IPS-18a (cell line): ENCODE results near the gene LIN28B.

ENCODE experiments used
- H3K27ac ChIP-seq: one replicate; pipeline ENCODE4 v1.5.1; 2013; ENCODE audit warnings: low read length
- H3K27me3 ChIP-seq: one replicate; pipeline ENCODE4 v1.6.1; 2013; ENCODE audit warnings: mild to moderate bottlenecking, low read length; ENCODE audit not compliant: control insufficient read depth, insufficient read depth
- H3K36me3 ChIP-seq: one replicate; pipeline ENCODE4 v1.6.1; 2013; ENCODE audit warnings: low read depth, low read length; ENCODE audit not compliant: control insufficient read depth
- H3K4me1 ChIP-seq: one replicate; pipeline ENCODE4 v1.6.1; 2013; ENCODE audit warnings: low read depth, low read length; ENCODE audit not compliant: control insufficient read depth
- H3K4me3 ChIP-seq: one replicate; pipeline ENCODE4 v1.5.1; 2013; ENCODE audit warnings: low read length
- H3K9ac ChIP-seq: one replicate; pipeline ENCODE4 v1.6.1; 2013; ENCODE audit warnings: mild to moderate bottlenecking, low read length, moderate library complexity
- H3K9me3 ChIP-seq: one replicate; pipeline ENCODE4 v1.6.1; 2013; ENCODE audit warnings: low read depth, low read length; ENCODE audit not compliant: control insufficient read depth

Gene LIN28B

DNA sequence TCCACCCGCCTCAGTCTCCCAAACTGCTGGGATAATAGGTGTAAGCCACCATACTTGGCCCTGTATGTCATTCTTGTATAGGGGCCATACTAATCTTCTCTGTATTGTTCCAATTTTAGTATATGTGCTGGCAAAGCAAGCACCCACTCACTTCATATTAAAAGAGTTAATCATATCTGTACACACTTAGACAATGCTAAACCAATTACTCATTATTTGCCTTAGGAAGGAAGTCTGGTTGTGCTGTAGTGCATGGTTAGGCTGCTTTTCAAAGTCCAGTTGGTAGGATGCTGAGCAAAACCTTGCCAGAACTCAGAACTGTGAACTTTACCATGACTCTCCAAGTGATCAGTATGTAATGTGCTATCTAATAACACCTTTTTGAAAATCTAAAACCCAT lies 88.6 kb downstream of the LIN28B start:
- no peak overlapping the region for H3K4me3 ChIP-seq
- H3K27ac ChIP-seq, result no peak overlapping the region
- no peaks in the 10 kb centered on the region for H3K4me1 ChIP-seq
- no peaks in the 10 kb centered on the region for H3K9me3 ChIP-seq
- H3K36me3 ChIP-seq, result no peaks in the 10 kb centered on the region
- no peak overlapping the region for H3K9ac ChIP-seq
- no peaks in the 10 kb centered on the region for H3K27me3 ChIP-seq

DNA sequence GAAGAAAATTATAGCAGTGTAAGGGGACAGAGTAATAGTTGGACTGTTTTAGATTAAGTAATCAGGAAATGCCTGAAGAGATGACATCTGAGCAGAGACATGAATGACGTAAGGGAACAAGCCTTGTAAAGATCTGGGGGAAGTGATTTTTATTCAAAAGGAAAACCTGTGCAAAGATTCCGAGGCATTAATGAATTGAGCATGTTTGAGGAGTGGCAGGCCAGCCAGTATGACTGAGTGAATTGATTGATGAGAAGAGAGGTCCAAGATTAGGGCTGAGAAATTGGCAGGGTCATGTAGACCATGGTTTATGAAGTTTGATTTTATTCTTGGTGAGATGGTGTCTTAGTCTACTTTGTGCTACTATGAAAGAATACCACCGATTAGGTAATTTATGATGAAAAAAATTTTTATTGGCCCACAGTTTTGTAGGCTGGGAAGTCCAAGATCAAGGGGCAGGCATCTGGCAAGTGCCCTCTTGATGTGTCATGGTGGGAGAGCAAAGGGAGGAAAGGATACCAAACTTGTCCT lies 95.1 kb downstream of the LIN28B start:
- H3K27ac ChIP-seq, result no peak overlapping the region
- H3K4me3 ChIP-seq, result no peak overlapping the region
- no peak overlapping the region for H3K9ac ChIP-seq
- H3K36me3 ChIP-seq, result no peaks in the 10 kb centered on the region
- H3K4me1 ChIP-seq, result peaks cover 3% of the 10 kb centered on the region
- H3K9me3 ChIP-seq, result no peaks in the 10 kb centered on the region
- H3K27me3 ChIP-seq, result no peaks in the 10 kb centered on the region

DNA sequence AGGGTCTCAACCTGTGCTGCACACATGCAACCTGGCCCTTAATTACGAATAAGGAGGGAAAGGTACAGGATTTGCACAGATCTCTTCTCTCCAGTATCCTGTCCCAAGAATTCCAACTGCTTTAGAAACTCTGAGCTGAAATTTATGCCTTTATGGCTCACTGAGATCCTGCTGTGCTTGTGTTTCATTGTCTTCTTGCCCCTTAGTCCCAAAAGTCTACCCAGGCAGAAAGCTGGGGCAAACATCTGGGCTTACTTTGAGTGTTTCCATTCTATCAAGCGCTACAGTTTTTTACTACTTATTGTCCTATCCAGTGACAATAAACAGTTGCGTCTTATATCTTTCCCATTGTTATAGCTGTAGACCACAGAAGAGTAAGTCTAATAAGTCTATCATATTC lies 99.7 kb downstream of the LIN28B start:
- Histone ChIP-seq H3K27ac (no peak overlapping the region), H3K4me1 (peaks cover 4% of the 10 kb centered on the region), H3K36me3 (no peaks in the 10 kb centered on the region), H3K9ac (no peak overlapping the region), H3K9me3 (no peaks in the 10 kb centered on the region), H3K4me3 (no peak overlapping the region), H3K27me3 (no peaks in the 10 kb centered on the region)

DNA sequence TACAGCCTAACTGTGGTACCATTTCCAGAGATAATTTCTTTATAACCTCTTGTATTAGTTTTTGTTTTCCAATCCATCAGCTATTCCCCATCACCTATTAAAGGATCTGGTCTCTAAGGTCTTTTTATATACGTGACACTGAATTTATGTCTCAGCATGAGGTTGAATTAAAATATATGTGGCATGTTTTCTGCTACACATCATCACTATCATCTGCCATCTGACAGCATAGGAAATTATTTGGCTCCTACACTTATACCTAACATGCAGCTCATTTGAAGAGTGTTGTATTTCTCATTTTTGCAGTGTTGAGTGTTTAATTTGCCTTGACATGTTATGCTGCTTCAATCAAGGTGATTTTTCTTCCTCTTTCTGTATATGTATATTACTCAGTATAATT lies 100.3 kb downstream of the LIN28B start:
- Histone ChIP-seq H3K9me3 (no peaks in the 10 kb centered on the region), H3K9ac (no peak overlapping the region), H3K36me3 (no peaks in the 10 kb centered on the region), H3K4me1 (peaks cover 3% of the 10 kb centered on the region), H3K4me3 (no peak overlapping the region), H3K27me3 (no peaks in the 10 kb centered on the region), H3K27ac (no peak overlapping the region)

DNA sequence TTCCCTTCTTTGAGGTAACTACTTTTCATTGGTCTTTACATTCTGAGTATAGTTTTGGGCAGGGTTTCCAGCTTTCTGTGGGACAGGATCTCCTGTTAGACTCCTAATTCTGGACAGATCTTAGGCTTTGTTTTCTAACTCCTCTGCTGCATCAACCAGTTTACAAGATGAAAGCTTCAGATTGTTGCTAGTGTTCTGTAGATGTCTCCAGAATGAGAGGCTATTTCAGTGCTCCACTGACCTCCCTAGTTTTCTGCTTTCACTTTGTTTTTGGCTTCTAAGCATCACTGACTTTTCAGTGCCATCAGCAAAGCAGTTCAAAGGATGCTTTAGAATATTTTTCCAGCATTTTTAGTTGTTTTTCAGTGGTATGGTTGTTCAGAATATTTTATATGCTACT lies 101.4 kb downstream of the LIN28B start:
- Histone ChIP-seq H3K9ac (no peak overlapping the region), H3K27ac (no peak overlapping the region), H3K4me3 (no peak overlapping the region), H3K27me3 (no peaks in the 10 kb centered on the region), H3K9me3 (no peaks in the 10 kb centered on the region), H3K36me3 (no peaks in the 10 kb centered on the region), H3K4me1 (peaks cover 3% of the 10 kb centered on the region)

DNA sequence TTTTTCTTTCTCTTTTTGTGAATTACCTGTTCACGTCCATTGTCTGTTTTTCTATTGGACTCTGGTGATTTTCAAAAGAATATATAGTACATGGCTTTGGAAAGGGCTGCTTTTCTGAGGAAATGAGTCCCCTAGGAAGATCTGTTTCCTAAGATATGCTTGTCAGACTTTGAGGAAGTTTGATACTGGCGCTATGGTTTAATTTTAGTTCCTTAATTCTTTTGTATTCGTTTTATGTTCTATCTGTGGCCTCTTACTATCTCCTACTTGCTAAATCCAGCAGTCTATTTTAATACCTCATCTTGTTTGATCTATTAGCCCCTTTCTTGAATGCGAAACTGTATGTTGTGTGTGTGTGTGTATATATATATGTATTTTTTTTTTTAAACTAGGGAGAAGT lies 101.9 kb downstream of the LIN28B start:
- no peak overlapping the region for H3K27ac ChIP-seq
- H3K36me3 ChIP-seq, result no peaks in the 10 kb centered on the region
- H3K9me3 ChIP-seq, result no peaks in the 10 kb centered on the region
- H3K4me1 ChIP-seq, result peaks cover 3% of the 10 kb centered on the region
- H3K27me3 ChIP-seq, result no peaks in the 10 kb centered on the region
- H3K4me3 ChIP-seq, result no peak overlapping the region
- H3K9ac ChIP-seq, result no peak overlapping the region

DNA sequence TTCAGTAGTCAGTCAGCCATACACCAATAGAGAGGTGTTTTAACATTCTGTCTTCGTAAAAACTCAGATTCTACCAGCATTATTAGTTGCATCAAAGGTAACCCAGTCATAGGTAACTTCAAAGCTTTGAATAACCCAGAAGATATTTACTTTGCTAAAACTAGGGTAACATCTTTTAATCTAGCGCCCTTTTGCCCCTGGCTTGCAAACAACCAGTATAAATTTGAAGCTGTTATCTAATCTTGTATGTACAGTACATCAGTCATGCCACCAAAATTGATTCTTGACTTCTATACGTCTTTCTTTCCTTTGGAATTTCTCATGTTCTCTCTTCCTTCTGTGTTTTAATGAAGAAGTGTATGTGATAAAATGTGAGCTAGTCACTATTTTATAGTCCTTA lies 109.3 kb downstream of the LIN28B start:
- Histone ChIP-seq H3K4me3 (no peak overlapping the region), H3K27me3 (no peaks in the 10 kb centered on the region), H3K36me3 (no peaks in the 10 kb centered on the region), H3K4me1 (no peaks in the 10 kb centered on the region), H3K9ac (no peak overlapping the region), H3K9me3 (no peaks in the 10 kb centered on the region), H3K27ac (no peak overlapping the region)

DNA sequence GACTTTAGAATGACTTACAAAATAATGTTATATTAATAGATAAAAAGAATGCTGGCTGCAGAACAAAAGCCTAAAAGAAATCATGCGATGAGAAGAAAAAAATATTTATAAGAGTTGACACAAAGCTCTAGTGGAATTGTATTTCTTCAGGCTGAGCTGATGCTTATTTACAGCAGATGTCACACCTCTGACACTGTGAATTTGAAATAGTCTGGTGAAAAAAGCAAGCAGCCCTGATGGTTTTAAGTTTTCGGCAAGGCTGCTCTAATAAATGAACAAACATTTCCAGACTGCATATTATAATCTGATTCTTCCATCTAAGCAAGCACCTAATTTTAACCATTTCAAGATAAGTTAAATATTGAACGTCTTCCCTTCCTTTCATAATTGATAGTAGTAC lies 109.9 kb downstream of the LIN28B start:
- Histone ChIP-seq H3K27ac (no peak overlapping the region), H3K4me3 (no peak overlapping the region), H3K36me3 (no peaks in the 10 kb centered on the region), H3K9ac (no peak overlapping the region), H3K9me3 (no peaks in the 10 kb centered on the region), H3K4me1 (no peaks in the 10 kb centered on the region), H3K27me3 (no peaks in the 10 kb centered on the region)

DNA sequence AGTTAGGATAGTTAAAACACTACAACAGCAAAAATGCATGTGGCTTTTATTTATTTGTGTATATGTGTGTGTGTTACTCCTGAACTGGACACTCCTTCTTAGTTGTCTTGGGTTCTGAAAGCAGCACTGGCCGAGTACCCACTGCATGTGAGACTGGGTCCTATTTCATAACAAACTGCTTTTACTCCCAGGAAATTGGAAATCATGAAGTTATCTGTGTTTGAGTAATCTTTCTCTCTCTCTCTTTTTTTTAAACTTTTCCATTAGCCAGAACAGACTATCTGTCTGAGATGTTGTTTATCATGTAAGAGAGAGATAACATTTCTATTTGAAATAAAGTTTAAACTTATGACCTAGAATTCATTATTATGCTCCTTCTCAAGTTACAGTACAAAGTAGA lies 110.4 kb downstream of the LIN28B start:
- Histone ChIP-seq H3K27ac (no peak overlapping the region), H3K9ac (no peak overlapping the region), H3K9me3 (no peaks in the 10 kb centered on the region), H3K36me3 (no peaks in the 10 kb centered on the region), H3K4me3 (no peak overlapping the region), H3K4me1 (no peaks in the 10 kb centered on the region), H3K27me3 (no peaks in the 10 kb centered on the region)

DNA sequence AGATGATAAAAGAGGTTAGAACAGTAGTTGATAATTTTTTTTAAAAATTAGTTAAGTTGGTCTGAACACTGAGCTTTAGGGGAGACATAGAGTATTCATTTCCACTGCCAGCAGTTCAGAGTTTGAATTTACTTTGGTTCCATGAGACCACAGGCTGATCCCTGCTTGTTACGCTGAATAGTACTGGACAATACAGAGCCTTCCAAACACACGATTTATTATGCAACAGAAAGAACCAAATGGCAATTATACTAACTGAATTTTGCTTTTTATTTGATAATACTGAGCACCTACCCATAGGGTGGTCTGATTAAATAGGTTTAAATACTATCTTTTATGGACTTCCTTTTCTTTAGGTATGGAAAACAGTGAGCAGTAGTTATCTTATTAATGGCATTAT lies 111.5 kb downstream of the LIN28B start:
- Histone ChIP-seq H3K9ac (no peak overlapping the region), H3K4me3 (no peak overlapping the region), H3K4me1 (no peaks in the 10 kb centered on the region), H3K36me3 (no peaks in the 10 kb centered on the region), H3K9me3 (no peaks in the 10 kb centered on the region), H3K27me3 (no peaks in the 10 kb centered on the region), H3K27ac (no peak overlapping the region)

DNA sequence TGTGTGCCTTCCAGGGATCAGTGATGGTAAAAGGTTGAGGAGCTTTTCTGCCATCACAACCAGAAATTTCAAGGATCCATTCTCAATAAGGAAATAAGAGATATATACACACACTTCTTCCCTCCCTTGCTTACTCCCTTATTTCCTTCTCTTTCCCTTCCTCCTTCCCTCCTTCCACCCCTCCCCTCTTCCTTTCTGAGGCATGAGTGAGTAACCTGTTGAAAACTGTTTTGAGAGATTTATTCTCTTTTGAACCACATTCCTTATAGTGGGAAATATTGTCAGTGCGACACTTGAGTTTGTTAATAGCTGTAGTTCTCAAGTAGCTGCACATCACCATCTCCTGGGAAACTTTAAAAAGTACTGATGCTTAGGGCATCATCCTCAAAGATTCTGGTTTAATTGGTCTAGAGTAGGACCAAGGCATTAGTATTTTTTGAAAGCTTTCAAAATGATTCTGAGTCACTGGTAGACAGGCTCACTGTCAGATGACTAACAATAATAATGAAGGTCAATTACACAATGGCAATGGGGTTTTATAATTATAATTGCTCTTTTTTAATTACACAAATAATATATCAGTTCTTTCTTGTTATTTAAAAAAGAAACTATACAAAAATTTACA lies 113.0 kb downstream of the LIN28B start:
- Histone ChIP-seq H3K9me3 (no peaks in the 10 kb centered on the region), H3K36me3 (no peaks in the 10 kb centered on the region), H3K9ac (no peak overlapping the region), H3K27ac (no peak overlapping the region), H3K4me3 (no peak overlapping the region), H3K27me3 (no peaks in the 10 kb centered on the region), H3K4me1 (no peaks in the 10 kb centered on the region)

DNA sequence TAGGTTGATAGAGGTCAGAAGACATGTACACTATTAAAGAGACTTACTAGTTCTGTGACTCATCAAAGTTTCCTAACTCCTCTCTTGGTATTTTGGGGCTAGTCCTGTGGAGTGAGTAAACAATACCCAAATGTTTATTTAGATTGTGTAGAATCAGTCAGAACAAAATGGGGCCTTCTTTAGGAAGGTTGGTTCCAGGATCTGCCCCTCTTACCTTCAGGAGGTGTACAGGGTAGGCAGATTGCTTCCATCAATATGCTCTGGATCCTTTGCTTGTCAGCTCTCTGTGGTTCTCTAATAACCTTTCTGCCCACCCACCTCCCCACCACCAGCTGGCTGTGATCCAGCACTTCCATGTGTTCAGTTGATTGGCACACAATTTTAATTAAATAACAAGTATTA lies 115.9 kb downstream of the LIN28B start:
- Histone ChIP-seq H3K27ac (no peak overlapping the region), H3K36me3 (no peaks in the 10 kb centered on the region), H3K27me3 (no peaks in the 10 kb centered on the region), H3K4me1 (peaks cover 3% of the 10 kb centered on the region), H3K9me3 (no peaks in the 10 kb centered on the region), H3K4me3 (no peak overlapping the region), H3K9ac (no peak overlapping the region)
